Measurements from ENCODE around the gene LRP2.

DNA sequence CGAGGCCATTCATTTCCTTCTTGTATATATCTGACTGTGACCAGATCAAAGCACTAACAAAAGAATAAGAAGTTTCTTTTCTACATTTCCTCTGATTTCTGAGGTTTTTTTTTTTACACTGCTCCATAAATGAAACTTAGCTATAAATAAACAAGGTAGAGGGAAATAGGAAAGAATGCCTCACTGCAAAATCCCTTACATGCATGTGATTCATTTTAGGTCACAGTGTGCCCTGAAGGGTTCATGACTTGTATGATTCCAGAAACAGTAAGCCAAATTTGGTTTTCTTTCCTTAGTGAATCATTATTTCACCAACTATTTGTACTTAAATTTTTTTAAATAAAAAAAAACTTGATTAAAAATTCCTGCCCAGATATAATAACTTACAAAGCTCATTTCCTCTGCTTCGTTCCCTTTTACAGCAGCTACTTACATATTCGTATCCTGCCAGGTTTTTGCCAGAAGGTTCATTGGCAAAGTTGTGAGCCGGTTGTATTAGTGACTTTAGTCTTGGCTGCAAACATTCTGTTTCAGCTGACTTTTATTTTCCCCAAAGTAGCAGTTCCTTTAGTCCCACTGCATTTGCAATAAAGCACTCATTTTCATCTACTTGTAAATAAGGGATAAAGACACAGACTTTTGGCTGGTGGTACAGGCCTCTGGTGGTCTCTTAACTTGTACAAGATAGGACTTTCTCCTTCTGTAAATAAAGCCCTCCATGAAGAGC lies 58.6 kb downstream of the LRP2 start:
- TF ChIP-seq CTCF (IDR thresholded peaks at IDR 0.05; ENCODE audit: borderline replicate concordance, extremely low read depth, low read length, poor library complexity, severe bottlenecking) (no peak), EZH2 (IDR thresholded peaks at IDR 0.05; ENCODE audit: borderline replicate concordance, low read depth, low read length, severe bottlenecking) (no peak)

Data from DND-41 (cell line).